Adipose tissue (tissue), 3 donors: ENCODE data around the gene PTPRB. TPM values are rescaled to one million over a fixed set of nuclear protein-coding genes. Genes with fewer than 3 reads are reported as not detected.

Experiments used
- H3K27ac ChIP-seq: one replicate; pipeline ENCODE4 v1.5.1; 2013; ENCODE audit warnings: low read depth, low read length
- WGBS, 3 donors: extraction: QIAGEN DNeasy Blood & Tissue Kit; methylation state at CpG; one replicate each; pipeline ENCODE4 v1.1.7; 2013; 5-methylcytosine and 5-hydroxymethylcytosine counted together
- polyA plus RNA-seq, 3 donors: library from polyadenylated mRNA; stranded (reverse); fragments of 200-250 nt; gene quantifications; one replicate each; pipeline ENCODE4 v1.2.3, GENCODE V29; 2013
- donor health status: healthy with polysubstance abuse.
- donor health status: Bipolar disorder and iron deficiency.
- donor health status: healthy.

The PTPRB gene
- polyA plus RNA-seq, 3 donors = 3.4 to 22.2 (median 16.6) TPM

GRCh38 chr12:70646850-70647249 is 9.6 kb upstream of the PTPRB start:
- WGBS, 3 donors = 48 to 73% (median 70%) methylated on average over 1 of the region's 1 CpG
- H3K27ac ChIP-seq = no peak overlapping the region

- H3K27ac ChIP-seq = no peak overlapping the region
- 14 to 25% (median 18%) methylated on average over 10 of the region's 10 CpGs for WGBS, 3 donors
Observed at GRCh38 chr12:70645494-70646317, 8.5 kb upstream of the PTPRB start.

GRCh38 chr12:70644861-70645260 is 7.6 kb upstream of the PTPRB start:
- H3K27ac ChIP-seq = no peak overlapping the region

GRCh38 chr12:70643939-70644338 is 6.7 kb upstream of the PTPRB start:
- H3K27ac ChIP-seq = no peak overlapping the region
- WGBS, 3 donors = 66 to 83% (median 81%) methylated on average over 3 of the region's 3 CpGs

More at GRCh38 chr12:70644861-70645260, 7.6 kb upstream of the PTPRB start:
- WGBS, 3 donors = 85 to 95% (median 86%) methylated on average over 2 of the region's 2 CpGs

- H3K27ac ChIP-seq = no peak overlapping the region
- WGBS, 3 donors = 78 to 87% (median 85%) methylated on average over 2 of the region's 2 CpGs
Observed at GRCh38 chr12:70641691-70642090, 4.5 kb upstream of the PTPRB start.

GRCh38 chr12:70640901-70641300 is 3.7 kb upstream of the PTPRB start:
- 70 to 87% (median 87%) methylated on average over 1 of the region's 1 CpG for WGBS, 3 donors

GRCh38 chr12:70639535-70639934 is 2.3 kb upstream of the PTPRB start:
- no peak overlapping the region for H3K27ac ChIP-seq
- WGBS, 3 donors = 92 to 94% (median 93%) methylated on average over 2 of the region's 2 CpGs

More at GRCh38 chr12:70640901-70641300, 3.7 kb upstream of the PTPRB start:
- H3K27ac ChIP-seq = no peak overlapping the region

GRCh38 chr12:70638639-70639360 is 1.6 kb upstream of the PTPRB start:
- no peak overlapping the region for H3K27ac ChIP-seq
- WGBS, 3 donors = 73 to 87% (median 77%) methylated on average over 1 of the region's 1 CpG

- H3K27ac ChIP-seq = no peak overlapping the region
- WGBS, 3 donors = 74 to 84% (median 83%) methylated on average over 7 of the region's 7 CpGs
Observed at GRCh38 chr12:70635755-70636154, 1.5 kb downstream of the PTPRB start.

- 77 to 84% (median 79%) methylated on average over 3 of the region's 3 CpGs for WGBS, 3 donors
- H3K27ac ChIP-seq = no peak overlapping the region
Observed at GRCh38 chr12:70628701-70629480, 8.3 kb downstream of the PTPRB start.

- WGBS, 3 donors = 54 to 69% (median 65%) methylated on average over 5 of the region's 5 CpGs
- H3K27ac ChIP-seq = no peak overlapping the region
Observed at GRCh38 chr12:70627677-70628076, 9.6 kb downstream of the PTPRB start.

- WGBS, 3 donors = 68 to 94% (median 92%) methylated on average over 3 of the region's 3 CpGs
- H3K27ac ChIP-seq = no peak overlapping the region
Observed at GRCh38 chr12:70626180-70626579, 11.0 kb downstream of the PTPRB start.

- 79 to 89% (median 82%) methylated on average over 5 of the region's 5 CpGs for WGBS, 3 donors
- H3K27ac ChIP-seq = no peak overlapping the region
Observed at GRCh38 chr12:70619471-70620152, 17.6 kb downstream of the PTPRB start.

- H3K27ac ChIP-seq = no peak overlapping the region
- 84 to 87% (median 85%) methylated on average over 4 of the region's 4 CpGs for WGBS, 3 donors
Observed at GRCh38 chr12:70618371-70618770, 18.9 kb downstream of the PTPRB start.

GRCh38 chr12:70617450-70617849 is 19.8 kb downstream of the PTPRB start:
- 73 to 80% (median 75%) methylated on average over 4 of the region's 4 CpGs for WGBS, 3 donors
- no peak overlapping the region for H3K27ac ChIP-seq

GRCh38 chr12:70615174-70615866 is 21.9 kb downstream of the PTPRB start:
- WGBS, 3 donors = 49 to 64% (median 50%) methylated on average over 5 of the region's 5 CpGs
- H3K27ac ChIP-seq = no peak overlapping the region

- WGBS, 3 donors = 1 to 2% (median 1%) methylated on average over 50 to 63 of the region's 63 CpGs
- H3K27ac ChIP-seq = no peak overlapping the region
Observed at GRCh38 chr12:70609739-70610491, 27.3 kb downstream of the PTPRB start.
